Osteocyte (in vitro differentiated cells): Measurements from ENCODE around the gene SMTN. TPM values are rescaled to one million over a fixed set of nuclear protein-coding genes. Genes with fewer than 3 reads are reported as not detected.

Experiments used
- DNase-seq: peaks from one replicate; pipeline ENCODE4 v3.0.0; 2021; ENCODE audit warnings: mixed read lengths; ENCODE audit not compliant: unreplicated experiment; ENCODE audit errors: extremely low spot score
- H3K27ac Mint-ChIP-seq: one replicate; pipeline ENCODE4 v1.8.0; 2021; ENCODE audit warnings: mild to moderate bottlenecking, mixed read lengths; ENCODE audit not compliant: unreplicated experiment
- H3K27me3 Mint-ChIP-seq: one replicate; pipeline ENCODE4 v1.8.0; 2021; ENCODE audit warnings: mixed read lengths; ENCODE audit not compliant: unreplicated experiment
- H3K36me3 Mint-ChIP-seq: one replicate; pipeline ENCODE4 v1.8.0; 2021; ENCODE audit warnings: mixed read lengths; ENCODE audit not compliant: unreplicated experiment
- H3K4me1 Mint-ChIP-seq: one replicate; pipeline ENCODE4 v1.8.0; 2021; ENCODE audit warnings: mixed read lengths; ENCODE audit not compliant: unreplicated experiment
- H3K4me3 Mint-ChIP-seq: one replicate; pipeline ENCODE4 v1.8.0; 2021; ENCODE audit warnings: mild to moderate bottlenecking, moderate library complexity, mixed read lengths; ENCODE audit not compliant: unreplicated experiment
- H3K9me3 Mint-ChIP-seq: one replicate; pipeline ENCODE4 v1.8.0; 2021; ENCODE audit warnings: mixed read lengths; ENCODE audit not compliant: unreplicated experiment
- CTCF ChIP-seq: fragments of 200-600 bp; sonication (generic); IDR thresholded peaks from 2 replicates; pipeline ENCODE4 v1.5.0; 2021; ENCODE audit warnings: antibody characterized with exemption, mild to moderate bottlenecking, moderate library complexity
- total RNA-seq: library from RNA; stranded (reverse); gene quantifications from 2 replicates; pipeline ENCODE4 v1.2.1, GENCODE V29; 2021

SMTN gene
- total RNA-seq, 1 donor from 2014 or later = 27.2 TPM

- H3K9me3 Mint-ChIP-seq = no peaks in the 10 kb centered on the region
- no peaks in the 10 kb centered on the region for H3K27me3 Mint-ChIP-seq
- DNase-seq = no peak
- H3K36me3 Mint-ChIP-seq = peaks cover 15% of the 10 kb centered on the region
- no peak overlapping the region for H3K4me3 Mint-ChIP-seq
- no peak overlapping the region for H3K27ac Mint-ChIP-seq
- peaks cover 18% of the 10 kb centered on the region for H3K4me1 Mint-ChIP-seq
- TF ChIP-seq CTCF = no peak
These were observed 19.0 kb downstream of the SMTN start for GRCh38 chr22:31099841-31100761.

GRCh38 chr22:31100762-31101525, 19.8 kb downstream of the SMTN start:
- Mint-ChIP-seq H3K4me1 (peaks cover 25% of the 10 kb centered on the region), H3K4me3 (no peak overlapping the region), H3K9me3 (no peaks in the 10 kb centered on the region), H3K27me3 (no peaks in the 10 kb centered on the region), H3K27ac (peak overlapping the region; percentile 81), H3K36me3 (peaks cover 16% of the 10 kb centered on the region)
- DNase-seq = no peak
- TF ChIP-seq CTCF = no peak

GRCh38 chr22:31102441-31103081, 21.4 kb downstream of the SMTN start:
- Mint-ChIP-seq H3K4me3 (no peak overlapping the region), H3K27me3 (no peaks in the 10 kb centered on the region), H3K4me1 (peaks cover 36% of the 10 kb centered on the region), H3K36me3 (peaks cover 6% of the 10 kb centered on the region), H3K27ac (peak overlapping the region; percentile 95), H3K9me3 (no peaks in the 10 kb centered on the region)
- TF ChIP-seq CTCF = no peak
- DNase-seq = peak; percentile 92

GRCh38 chr22:31103111-31103510, 22.0 kb downstream of the SMTN start:
- Mint-ChIP-seq H3K27me3 (no peaks in the 10 kb centered on the region), H3K4me3 (no peak overlapping the region), H3K36me3 (peaks cover 6% of the 10 kb centered on the region), H3K27ac (peak overlapping the region; percentile 95), H3K4me1 (peaks cover 42% of the 10 kb centered on the region), H3K9me3 (no peaks in the 10 kb centered on the region)
- no peak for TF ChIP-seq CTCF
- no peak for DNase-seq
